OCI-LY3 (cell line): ENCODE results near the gene GALNT14.

Experiments
- CTCF ChIP-seq: fragments of 200-600, 300-600 bp; sonication (generic); IDR thresholded peaks from 2 replicates; pipeline ENCODE4 v1.5.1; 2014; ENCODE audit warnings: antibody characterized with exemption, low read length, low read depth
- EZH2phosphoT487 ChIP-seq: fragments of 200-600 bp; shearing (Covaris generic); IDR thresholded peaks from 2 replicates; pipeline ENCODE4 v1.6.1; 2018; ENCODE audit warnings: antibody characterized with exemption, mixed run types, low read depth

- TF ChIP-seq CTCF, result no peak
- no peak for TF ChIP-seq EZH2phosphoT487
Measured at GRCh38 chr2:30948857-30949256, 189.4 kb downstream of the GALNT14 start.
